Endodermal cell (in vitro differentiated cells): Measurements from ENCODE around the gene TRPC3. TPM values are rescaled to one million over a fixed set of nuclear protein-coding genes. Genes with fewer than 3 reads are reported as not detected.

Source experiments
- DNase-seq: peaks from one replicate; pipeline ENCODE4 v3.0.0-alpha.2; 2017
- H3K27ac ChIP-seq: 2 replicates; pipeline ENCODE4 v1.5.1; 2013; ENCODE audit warnings: mild to moderate bottlenecking, low read depth, low read length, moderate library complexity
- H3K27me3 ChIP-seq: 2 replicates; pipeline ENCODE4 v1.6.1; 2013; ENCODE audit warnings: mild to moderate bottlenecking, low read length, moderate library complexity; ENCODE audit not compliant: insufficient read depth, control insufficient read depth, poor library complexity, severe bottlenecking
- H3K36me3 ChIP-seq: 2 replicates; pipeline ENCODE4 v1.7.0; 2013; ENCODE audit warnings: mild to moderate bottlenecking, low read length, moderate library complexity; ENCODE audit not compliant: control insufficient read depth, insufficient read depth
- H3K4me1 ChIP-seq: one replicate; pipeline ENCODE4 v1.7.0; 2013; ENCODE audit warnings: low read length; ENCODE audit not compliant: control insufficient read depth, insufficient read depth
- H3K4me3 ChIP-seq: 2 replicates; pipeline ENCODE4 v1.5.1; 2013; ENCODE audit warnings: mild to moderate bottlenecking, low read length, moderate library complexity
- H3K9ac ChIP-seq: 2 replicates; pipeline ENCODE4 v1.6.1; 2013; ENCODE audit warnings: mild to moderate bottlenecking, low read length, moderate library complexity; ENCODE audit not compliant: poor library complexity, severe bottlenecking; ENCODE audit errors: extremely low read depth
- H3K9me3 ChIP-seq: 2 replicates; pipeline ENCODE4 v1.6.1; 2013; ENCODE audit warnings: mild to moderate bottlenecking, low read length, moderate library complexity; ENCODE audit not compliant: control insufficient read depth
- H3K27ac Mint-ChIP-seq: 2 replicates; pipeline ENCODE4 v1.8.0; 2020; ENCODE audit warnings: mixed read lengths
- H3K27me3 Mint-ChIP-seq: 2 replicates; pipeline ENCODE4 v1.8.0; 2021; ENCODE audit warnings: mild to moderate bottlenecking, mixed read lengths; ENCODE audit not compliant: insufficient read depth
- H3K36me3 Mint-ChIP-seq: 2 replicates; pipeline ENCODE4 v1.8.0; 2020; ENCODE audit warnings: low read depth, mixed read lengths
- H3K4me1 Mint-ChIP-seq: 2 replicates; pipeline ENCODE4 v1.8.0; 2020; ENCODE audit warnings: mixed read lengths
- H3K4me3 Mint-ChIP-seq: 2 replicates; pipeline ENCODE4 v1.8.0; 2020; ENCODE audit warnings: mild to moderate bottlenecking, moderate library complexity, mixed read lengths
- H3K9me3 Mint-ChIP-seq: 2 replicates; pipeline ENCODE4 v1.8.0; 2020; ENCODE audit warnings: mild to moderate bottlenecking, mixed read lengths
- WGBS, 2 experiments: methylation state at CpG; one replicate each; pipeline versions ENCODE4 v1.1.5 to v1.1.7; 2013; ENCODE audit warnings: missing lambda C conversion rate in 2 of 2, mixed read lengths in 1 of 2; ENCODE audit not compliant: insufficient coverage in 1 of 2, insufficient read length in 1 of 2; 5-methylcytosine and 5-hydroxymethylcytosine counted together
- total RNA-seq, 2 donors: library from RNA; stranded (reverse); fragmentation: NEBNext Ultra II Directional in 1 of 2; extraction: Animal tissue kit (Norgen Biotek cat#: 25700) in 1 of 2; gene quantifications; 2 replicates in 1 of 2; 3 replicates in 1 of 2; pipeline ENCODE4 v1.2.1, GENCODE V29; 2021
- TF ChIP-seq, protein P1 (sequence below): fragments of 200-600 bp; sonication (generic); conservative IDR thresholded peaks from 2 replicates; pipeline ENCODE4 v1.5.0; 2021; ENCODE audit warnings: antibody characterized with exemption, mild to moderate bottlenecking

TRPC3 gene
- total RNA-seq, 2 donors from 2014 or later: 0.79 to 1.00 TPM

- no peak for DNase-seq
- H3K9me3 ChIP-seq: no peaks in the 10 kb centered on the region
- no peak overlapping the region for H3K4me3 Mint-ChIP-seq
These were observed 37.9 kb upstream of the TRPC3 start for GRCh38 chr4:121989715-121990114.

GRCh38 chr4:121988950-121989349 is 37.1 kb upstream of the TRPC3 start:
- Mint-ChIP-seq H3K27me3 (no peaks in the 10 kb centered on the region), H3K9me3 (no peaks in the 10 kb centered on the region), H3K4me1 (peaks cover 10% of the 10 kb centered on the region), H3K4me3 (no peak overlapping the region), H3K27ac (no peak overlapping the region), H3K36me3 (no peaks in the 10 kb centered on the region)
- Histone ChIP-seq H3K9me3 (no peaks in the 10 kb centered on the region), H3K4me1 (no peaks in the 10 kb centered on the region), H3K36me3 (no peaks in the 10 kb centered on the region), H3K27me3 (no peaks in the 10 kb centered on the region), H3K9ac (no peak overlapping the region), H3K27ac (no peak overlapping the region), H3K4me3 (no peak overlapping the region)
- TF ChIP-seq, protein P1, sequence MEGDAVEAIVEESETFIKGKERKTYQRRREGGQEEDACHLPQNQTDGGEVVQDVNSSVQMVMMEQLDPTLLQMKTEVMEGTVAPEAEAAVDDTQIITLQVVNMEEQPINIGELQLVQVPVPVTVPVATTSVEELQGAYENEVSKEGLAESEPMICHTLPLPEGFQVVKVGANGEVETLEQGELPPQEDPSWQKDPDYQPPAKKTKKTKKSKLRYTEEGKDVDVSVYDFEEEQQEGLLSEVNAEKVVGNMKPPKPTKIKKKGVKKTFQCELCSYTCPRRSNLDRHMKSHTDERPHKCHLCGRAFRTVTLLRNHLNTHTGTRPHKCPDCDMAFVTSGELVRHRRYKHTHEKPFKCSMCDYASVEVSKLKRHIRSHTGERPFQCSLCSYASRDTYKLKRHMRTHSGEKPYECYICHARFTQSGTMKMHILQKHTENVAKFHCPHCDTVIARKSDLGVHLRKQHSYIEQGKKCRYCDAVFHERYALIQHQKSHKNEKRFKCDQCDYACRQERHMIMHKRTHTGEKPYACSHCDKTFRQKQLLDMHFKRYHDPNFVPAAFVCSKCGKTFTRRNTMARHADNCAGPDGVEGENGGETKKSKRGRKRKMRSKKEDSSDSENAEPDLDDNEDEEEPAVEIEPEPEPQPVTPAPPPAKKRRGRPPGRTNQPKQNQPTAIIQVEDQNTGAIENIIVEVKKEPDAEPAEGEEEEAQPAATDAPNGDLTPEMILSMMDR: no peak
- no peak for DNase-seq
- WGBS, 2 experiments: 92 to 100% methylated on average over 1 of the region's 1 CpG

More at GRCh38 chr4:121989715-121990114, 37.9 kb upstream of the TRPC3 start:
- Histone ChIP-seq H3K27me3 (no peaks in the 10 kb centered on the region), H3K36me3 (no peaks in the 10 kb centered on the region), H3K9ac (no peak overlapping the region), H3K4me1 (no peaks in the 10 kb centered on the region), H3K4me3 (no peak overlapping the region), H3K27ac (no peak overlapping the region)
- TF ChIP-seq, protein P1: no peak
- no peak overlapping the region for H3K27ac Mint-ChIP-seq
- H3K27me3 Mint-ChIP-seq: peaks cover 2% of the 10 kb centered on the region
- no peaks in the 10 kb centered on the region for H3K9me3 Mint-ChIP-seq
- 87 to 94% methylated on average over 9 to 10 of the region's 10 CpGs for WGBS, 2 experiments
- H3K36me3 Mint-ChIP-seq: no peaks in the 10 kb centered on the region
- H3K4me1 Mint-ChIP-seq: peaks cover 10% of the 10 kb centered on the region

DNA sequence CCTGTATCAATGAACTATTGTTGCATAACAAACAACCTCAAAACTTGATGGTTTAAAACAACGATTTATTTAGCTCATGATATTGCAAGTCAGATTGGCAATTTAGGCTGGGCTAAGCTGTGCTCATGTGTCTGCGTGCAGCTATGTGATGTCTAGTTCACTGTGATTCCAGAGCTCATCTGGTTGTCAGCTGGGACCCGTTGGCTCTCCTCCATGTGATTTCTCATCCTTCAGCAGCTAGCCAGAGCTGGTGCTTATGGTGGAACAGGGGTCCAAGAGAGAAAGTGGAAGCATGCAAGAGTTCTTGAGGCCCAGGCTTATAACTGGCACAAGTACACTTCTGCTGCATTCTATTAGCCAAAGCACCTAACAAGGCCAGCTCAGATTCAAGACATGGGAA is 28.8 kb upstream of the TRPC3 start:
- no peak overlapping the region for H3K4me3 ChIP-seq
- no peaks in the 10 kb centered on the region for H3K9me3 ChIP-seq
- no peak overlapping the region for H3K27ac ChIP-seq
- 70 to 88% methylated on average over 1 to 3 of the region's 3 CpGs for WGBS, 2 experiments
- no peaks in the 10 kb centered on the region for H3K4me1 ChIP-seq
- Mint-ChIP-seq H3K27me3 (peaks cover 4% of the 10 kb centered on the region), H3K9me3 (no peaks in the 10 kb centered on the region), H3K4me3 (no peak overlapping the region), H3K4me1 (no peaks in the 10 kb centered on the region), H3K27ac (no peak overlapping the region), H3K36me3 (no peaks in the 10 kb centered on the region)
- no peaks in the 10 kb centered on the region for H3K27me3 ChIP-seq
- H3K9ac ChIP-seq: no peak overlapping the region
- TF ChIP-seq, protein P1: no peak
- no peak for DNase-seq
- no peaks in the 10 kb centered on the region for H3K36me3 ChIP-seq
